ENCODE measurements around the gene TET1. TPM values are rescaled to one million over a fixed set of nuclear protein-coding genes. Genes with fewer than 3 reads are reported as not detected.
A peak's percentile ranks its signal among the peaks of the same experiment; 100 is the strongest.
"Not testable (repeated sequence)": the region's sequence is repeated elsewhere in the genome, so short reads cannot be mapped to it uniquely, and the experiment has no call there.

Gene TET1
- 1.9 and 2.4 TPM in 2 replicates for total RNA-seq (2021)
- Bru-seq, nascent RNA: percentile 50 among the genes with signal in this experiment
- BruChase-seq, experiment 1, labeled RNA remaining after a 2-hour chase: percentile 50 among the genes with signal in this experiment
- percentile 39 among the genes with signal in this experiment for BruChase-seq, experiment 2, labeled RNA remaining after a 6-hour chase
- long read RNA-seq: 0 reads

- intact Hi-C loops (cut with micrococcal nuclease; ENCODE audit: unreplicated experiment): loop anchor here (1.0 to 5.0 kb wide), 2 partner anchors 33 to 40 kb away; partner anchors contain the start of gene SLC25A16
- CTCF ChIA-PET: interaction anchor here (0.6 kb wide), 1 partner anchor 180 kb away, joined by 9 read pairs; no protein-coding TSS in a partner anchor
Measured at GRCh38 chr10:68560186-68560942, at the start of gene TET1. TET1 (plus strand) TSS chr10:68560337; CDS start chr10:68572339, 12,002 bp downstream.

GRCh38 chr10:68516216-68516615 is 43.9 kb upstream of the TET1 start:
- BruUV-seq (replicated peaks); H3F3A ChIP-seq (ENCODE audit: insufficient read depth, low read depth); H3K4me2 ChIP-seq; CTCF ChIA-PET; intact Hi-C loops (cut with micrococcal nuclease; ENCODE audit: unreplicated experiment); H2AFZ ChIP-seq; H3K9me2 ChIP-seq (ENCODE audit: insufficient read depth); H3K36me3 ChIP-seq (ENCODE audit: low read depth); H3K4me1 ChIP-seq (replicated peaks; ENCODE audit: insufficient read depth); H3K9me3 ChIP-seq (ENCODE audit: insufficient read depth, low read depth); H3K4me3 ChIP-seq; H3K27ac ChIP-seq; H3K79me2 ChIP-seq (ENCODE audit: low read depth); H4K20me1 ChIP-seq (ENCODE audit: insufficient read depth); DNase-seq; H3K27me3 ChIP-seq (ENCODE audit: insufficient read depth, low read depth); POLR2A ChIA-PET (ENCODE audit: unreplicated experiment): not testable (repeated sequence)

More at GRCh38 chr10:68560186-68560942, at the start of gene TET1:
- no peaks in the 10 kb centered on the region for H3K36me3 ChIP-seq (ENCODE audit: low read depth)
- H3K4me2 ChIP-seq: peak within 1 kb of the TSS; percentile 85
- H3K9me2 ChIP-seq (ENCODE audit: insufficient read depth): no peaks in the 10 kb centered on the region
- no peaks in the 10 kb centered on the region for H4K20me1 ChIP-seq (ENCODE audit: insufficient read depth)
- TF ChIP-seq CTCF (conservative IDR thresholded peaks at IDR 0.05) (no peak), EZH2 (IDR thresholded peaks at IDR 0.05; ENCODE audit: low read depth) (no peak)
- H3K4me3 ChIP-seq: peak within 1 kb of the TSS; percentile 68
- no peak within 1 kb of the TSS for H3K27ac ChIP-seq
- no peaks in the 10 kb centered on the region for H3K4me1 ChIP-seq (replicated peaks; ENCODE audit: insufficient read depth)
- H3K9me3 ChIP-seq (ENCODE audit: insufficient read depth, low read depth): no peaks in the 10 kb centered on the region
- H2AFZ ChIP-seq: peak within 1 kb of the TSS; percentile 78
- H3K79me2 ChIP-seq (ENCODE audit: low read depth): no peaks in the 10 kb centered on the region
- 0 out of 2 replicates have a peak, but pooled peaks cover 3% of the 10 kb centered on the region for H3F3A ChIP-seq (ENCODE audit: insufficient read depth, low read depth)
- DNase-seq: peak in 1 of 2 experiments; percentile 41
- peaks cover 15% of the 10 kb centered on the region; the same call in 1 of the 2 replicates for H3K27me3 ChIP-seq (ENCODE audit: insufficient read depth, low read depth)
- POLR2A ChIA-PET (ENCODE audit: unreplicated experiment): interaction anchor here (0.6 kb wide), 1 partner anchor 40 kb away, joined by 5 read pairs; no protein-coding TSS in a partner anchor
- BruUV-seq (replicated peaks): no TSS peak

GRCh38 chr10:68516766-68517165 is 43.4 kb upstream of the TET1 start:
- TF ChIP-seq CTCF (conservative IDR thresholded peaks at IDR 0.05): no peak
- TF ChIP-seq EZH2 (IDR thresholded peaks at IDR 0.05; ENCODE audit: low read depth): no peak
- Histone ChIP-seq H3K4me3 (no peak overlapping the region), H3K9me3 (ENCODE audit: insufficient read depth, low read depth) (no peaks in the 10 kb centered on the region), H3K4me1 (replicated peaks; ENCODE audit: insufficient read depth) (no peaks in the 10 kb centered on the region), H3K27ac (no peak overlapping the region), H2AFZ (no peak overlapping the region), H4K20me1 (ENCODE audit: insufficient read depth) (no peaks in the 10 kb centered on the region), H3K36me3 (ENCODE audit: low read depth) (no peaks in the 10 kb centered on the region), H3K9me2 (ENCODE audit: insufficient read depth) (no peaks in the 10 kb centered on the region), H3K4me2 (no peak overlapping the region), H3K79me2 (ENCODE audit: low read depth) (no peaks in the 10 kb centered on the region), H3F3A (ENCODE audit: insufficient read depth, low read depth) (no peaks in the 10 kb centered on the region), H3K27me3 (ENCODE audit: insufficient read depth, low read depth) (no peaks in the 10 kb centered on the region)
- ChIA-PET POLR2A (ENCODE audit: unreplicated experiment) (no interaction called here), CTCF (no interaction called here)
- intact Hi-C loops (cut with micrococcal nuclease; ENCODE audit: unreplicated experiment): no loop called here
- no peak for DNase-seq
- no TSS peak for BruUV-seq (replicated peaks)

Measured in PC-9 (cell line).